ENCODE results near the gene UGT1A4. TPM values are rescaled to one million over a fixed set of nuclear protein-coding genes. Genes with fewer than 3 reads are reported as not detected.

UGT1A4 gene
- total and polyA plus RNA-seq, 2 of the 8 experiments (the other 6 are each of a cell fraction or from before 2014, with no cell fraction given): not detected

DNA sequence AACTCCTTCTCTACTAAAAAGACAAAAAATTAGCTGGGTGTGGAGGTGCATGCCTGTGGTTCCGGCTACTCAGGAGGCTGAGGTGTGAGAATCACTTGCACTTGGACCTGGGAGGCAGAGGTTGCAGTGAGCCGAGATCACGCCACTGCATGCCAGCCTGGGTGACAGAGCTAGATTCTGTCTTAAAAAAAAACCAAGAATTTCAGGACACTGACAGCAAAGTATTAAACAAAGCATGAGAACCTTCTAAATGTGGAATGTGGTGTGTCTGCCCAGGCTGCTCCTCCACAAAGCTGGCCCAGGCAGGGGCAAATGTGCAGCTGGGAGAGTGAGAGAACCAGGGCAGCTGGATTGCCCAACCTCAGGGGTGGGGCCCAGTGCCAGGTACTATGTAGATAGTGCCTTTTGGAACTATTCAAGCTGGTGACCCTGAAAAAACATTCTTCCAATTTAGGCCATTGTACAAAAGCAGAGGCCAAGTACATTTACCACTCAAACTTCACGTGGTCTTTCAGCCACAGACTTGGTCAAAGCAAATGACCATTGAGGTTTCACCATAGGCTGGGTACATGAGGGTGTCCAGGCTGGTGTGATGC, 12.5 kb upstream of the UGT1A4 start:
- Histone ChIP-seq H3K27me3 (replicated peaks in 1 of 4; ENCODE audit: control insufficient read depth in 3 of 4, extremely low read depth in 1 of 4, insufficient read depth in 3 of 4, low read length in 3 of 4) (peaks cover 0 to 1% (median 0%) of the 10 kb centered on the region in 4 experiments; a peak in 1 of 7 replicates), H3K14ac (ENCODE audit: insufficient read length) (no peak overlapping the region), H3K79me2 (ENCODE audit: control insufficient read depth in 1 of 2, insufficient read depth in 2 of 2, low read length in 2 of 2) (no peaks in the 10 kb centered on the region), H3K9ac (replicated peaks in 1 of 4; ENCODE audit: extremely low read depth in 1 of 4, low read depth in 3 of 4, low read length in 3 of 4) (no peak overlapping the region), H3K4me1 (replicated peaks in 1 of 4; ENCODE audit: control insufficient read depth in 3 of 4, insufficient read depth in 4 of 4, low read length in 3 of 4) (no peaks in the 10 kb centered on the region), H3K4me2 (ENCODE audit: insufficient read depth in 1 of 2, low read depth in 2 of 2, low read length in 2 of 2) (no peak overlapping the region), H3K4ac (replicated peaks; ENCODE audit: insufficient read length, low read depth, low read length) (no peak overlapping the region), H2BK20ac (ENCODE audit: low read length) (no peak overlapping the region), H4K5ac (ENCODE audit: insufficient read length, low read depth, low read length) (no peak overlapping the region), H3K4me3 (ENCODE audit: extremely low read depth in 1 of 4, insufficient read depth in 2 of 4, low read depth in 3 of 4, low read length in 4 of 4) (no peak overlapping the region), H3K23ac (ENCODE audit: insufficient read length) (no peak overlapping the region), H4K8ac (ENCODE audit: extremely low read depth, insufficient read depth, low read length) (no peak overlapping the region), H3K36me3 (ENCODE audit: control insufficient read depth in 2 of 4, insufficient read depth in 4 of 4, low read length in 3 of 4) (no peaks in the 10 kb centered on the region), H2AK5ac (ENCODE audit: low read depth, low read length) (no peak overlapping the region), H2BK12ac (ENCODE audit: low read depth, low read length) (no peak overlapping the region), H4K20me1 (replicated peaks in 1 of 2; ENCODE audit: control insufficient read depth in 1 of 2, insufficient read depth in 2 of 2, low read length in 2 of 2) (no peaks in the 10 kb centered on the region), H3K56ac (replicated peaks; ENCODE audit: insufficient read length, low read depth, low read length) (no peak overlapping the region), H3K27ac (ENCODE audit: low read depth, low read length) (no peak overlapping the region), H3K79me1 (ENCODE audit: low read depth, low read length) (no peaks in the 10 kb centered on the region), H2BK15ac (ENCODE audit: low read length) (no peak overlapping the region), H2BK120ac (replicated peaks; ENCODE audit: low read depth, low read length) (no peak overlapping the region), H4K91ac (replicated peaks; ENCODE audit: insufficient read length, low read length) (no peak overlapping the region), H3K9me3 (ENCODE audit: insufficient read depth in 2 of 2, low read depth in 1 of 2, low read length in 1 of 2) (no peaks in the 10 kb centered on the region), H2AFZ (ENCODE audit: low read length) (no peak overlapping the region), H3K23me2 (ENCODE audit: low read depth, low read length) (no peaks in the 10 kb centered on the region), H3K18ac (ENCODE audit: extremely low read depth, low read length) (no peak overlapping the region), H2BK5ac (ENCODE audit: low read depth, low read length) (no peak overlapping the region)
- ChIA-PET POLR2A (ENCODE audit: partially characterized antibody) (interaction anchor here (0.6 kb wide), 1 partner anchor 69 kb away, joined by 4 read pairs; no protein-coding TSS in a partner anchor), CTCF (ENCODE audit: partially characterized antibody) (interaction anchor here (0.7 kb wide), 1 partner anchor 13 kb away, joined by 3 read pairs; no protein-coding TSS in a partner anchor)
- 58% methylated on average over 4 of the region's 4 CpGs; no CpG with 5 or more reads in 1 of the 2 experiments for WGBS, 2 experiments (ENCODE audit: extremely low coverage in 1 of 2, insufficient coverage in 1 of 2, insufficient read length in 1 of 2, insufficient replicate concordance in 2 of 2, low coverage in 1 of 2, low lambda C conversion rate in 2 of 2, missing lambda C conversion rate in 1 of 2)
- FAIRE-seq (no peak), DNase-seq (ENCODE audit: low read depth in 1 of 2, low spot score in 2 of 2) (no peak)
- TF ChIP-seq SAP30 (IDR thresholded peaks at IDR 0.05; ENCODE audit: insufficient read depth, insufficient replicate concordance, low read length) (no peak), CTBP2 (IDR thresholded peaks at IDR 0.05; ENCODE audit: borderline replicate concordance, insufficient read depth, insufficient read length, low read length) (no peak), NANOG (IDR thresholded peaks at IDR 0.05; ENCODE audit: insufficient read depth, low read depth, low read length, poor library complexity, severe bottlenecking) (no peak), BACH1 (IDR thresholded peaks at IDR 0.05; ENCODE audit: low read length) (no peak), ZNF274 (IDR thresholded peaks at IDR 0.05; ENCODE audit: borderline replicate concordance, extremely low read depth, low read length) (no peak)
